HepG2 (cell line): Measurements from ENCODE around the gene IL17RA. TPM values are rescaled to one million over a fixed set of nuclear protein-coding genes. Genes with fewer than 3 reads are reported as not detected.

ENCODE experiments used
- ATAC-seq: fragments of 200-7000 bp; cut with Tn5 transposase; 3 replicates; pipeline ENCODE4 v1.9.1; 2020; ENCODE audit warnings: mild to moderate bottlenecking, moderate library complexity
- BruUV-seq: library from RNA; stranded (reverse); fragments of 400-500 nt; replicated peaks from 2 replicates; lab custom pipeline; 2021; lab: Mats Ljungman, UMichigan
- CTCF ChIA-PET: fragments of 300-600 bp; formaldehyde crosslinking; extraction: SDS; loops from one replicate; lab custom pipeline; 2021; ENCODE audit warnings: low total read pairs, inconsistent platforms, low intra/inter-chr PET ratio; lab: Yijun Ruan, JAX
- POLR2A ChIA-PET: fragments of 350-600 bp; sonication (Branson Sonifier 250); formaldehyde crosslinking; loops from one replicate; lab custom pipeline; 2020; ENCODE audit warnings: antibody characterized with exemption, inconsistent platforms; lab: Yijun Ruan, JAX
- DNase-seq: peaks from one replicate; pipeline ENCODE4 v3.0.0-alpha.2; 2015; ENCODE audit warnings: low spot score
- FAIRE-seq: peaks from 3 replicates; lab custom pipeline; 2011; peaks lifted over from hg19 to GRCh38; lab: Jason Lieb, UNC
- H2AFZ ChIP-seq: one replicate; pipeline ENCODE4 v1.6.1; 2011; ENCODE audit warnings: low read length, inconsistent platforms
- H3K27ac ChIP-seq: fragments of 300-600 bp; 3 replicates; pipeline ENCODE4 v1.8.0; 2011; ENCODE audit warnings: mixed run types, mild to moderate bottlenecking, mixed read lengths, low read length, inconsistent platforms; ENCODE audit not compliant: insufficient read depth; ENCODE audit errors: extremely low read length
- H3K27me3 ChIP-seq, 2 experiments: fragments of 200-600 bp in 1 of 2; 2 replicates in 1 of 2; 3 replicates in 1 of 2; pipeline versions ENCODE4 v1.6.0 to v1.8.0; 2011; ENCODE audit warnings: low read length in 2 of 2, mild to moderate bottlenecking in 2 of 2, moderate library complexity in 2 of 2, inconsistent platforms in 1 of 2; ENCODE audit not compliant: insufficient read depth in 2 of 2, control insufficient read depth in 1 of 2
- H3K36me3 ChIP-seq, 2 experiments: fragments of 200-600 bp in 1 of 2; replicated peaks in 1 of 2; 2 replicates in 1 of 2; 3 replicates in 1 of 2; pipeline versions ENCODE4 v1.5.1 to v1.8.0; 2011; ENCODE audit warnings: low read length in 2 of 2, inconsistent platforms in 1 of 2; ENCODE audit not compliant: insufficient read depth in 2 of 2, control insufficient read depth in 1 of 2
- H3K4me1 ChIP-seq: 2 replicates; pipeline ENCODE4 v1.5.1; 2012; ENCODE audit warnings: low read length, inconsistent platforms; ENCODE audit not compliant: insufficient read depth
- H3K4me2 ChIP-seq: 2 replicates; pipeline ENCODE4 v1.6.0; 2011; ENCODE audit warnings: low read depth, low read length, inconsistent platforms
- H3K4me3 ChIP-seq, 3 experiments: fragments of 200-600 bp in 1 of 3; sonication (generic), shearing (Covaris generic) in 1 of 3; replicated peaks in 1 of 3; 2 replicates each; pipeline ENCODE4 v1.5.1; 2011 to 2016; ENCODE audit warnings: low read length in 3 of 3, inconsistent platforms in 2 of 3, low read depth in 2 of 3, mild to moderate bottlenecking in 2 of 3, control low read depth in 1 of 3, mixed read lengths in 1 of 3; ENCODE audit not compliant: insufficient read depth in 1 of 3
- H3K79me2 ChIP-seq: one replicate; pipeline ENCODE4 v1.6.1; 2011; ENCODE audit warnings: low read length, inconsistent platforms; ENCODE audit not compliant: insufficient read depth
- H3K9ac ChIP-seq: 2 replicates; pipeline ENCODE4 v1.6.0; 2011; ENCODE audit warnings: mild to moderate bottlenecking, low read depth, low read length, inconsistent platforms; ENCODE audit not compliant: insufficient read depth
- H3K9me3 ChIP-seq: 2 replicates; pipeline ENCODE4 v1.5.1; 2012; ENCODE audit warnings: mild to moderate bottlenecking, low read length
- H4K20me1 ChIP-seq: 2 replicates; pipeline ENCODE4 v1.6.0; 2011; ENCODE audit warnings: inconsistent platforms, mild to moderate bottlenecking, low read length, moderate library complexity; ENCODE audit not compliant: insufficient read depth
- BCL6 ChIP-seq: IDR thresholded peaks from 2 replicates; pipeline ENCODE4 v1.6.1; 2016; ENCODE audit warnings: missing genetic modification reagents, missing compliant biosample characterization
- CAMTA2 ChIP-seq: sonication (generic); formaldehyde crosslinking; IDR thresholded peaks from 2 replicates; pipeline ENCODE4 v1.4.0; 2020; ENCODE audit warnings: mild to moderate bottlenecking, missing genetic modification reagents, borderline replicate concordance
- CBX2 ChIP-seq, 2 experiments: fragments of 200-600 bp in 1 of 2; sonication (generic); formaldehyde crosslinking in 1 of 2; IDR thresholded peaks; 2 replicates each; pipeline versions ENCODE4 v1.7.0 to v1.8.1; 2018 to 2022; ENCODE audit warnings: low read depth in 2 of 2, low read length in 1 of 2, mild to moderate bottlenecking in 1 of 2, missing genetic modification reagents in 1 of 2
- CHD2 ChIP-seq: IDR thresholded peaks from 2 replicates; pipeline ENCODE4 v1.6.1; 2011; ENCODE audit warnings: low read depth, low read length, improper control_type of control experiment
- CREB1 ChIP-seq, 2 experiments: fragments of 450-650 bp in 1 of 2; IDR thresholded peaks; 2 replicates each; pipeline ENCODE4 v1.6.1; 2016 to 2017; ENCODE audit warnings: control low read depth in 1 of 2, mild to moderate bottlenecking in 1 of 2, missing compliant biosample characterization in 1 of 2, missing genetic modification characterization in 1 of 2
- E2F5 ChIP-seq: sonication (generic); formaldehyde crosslinking; conservative IDR thresholded peaks from 2 replicates; pipeline ENCODE4 v1.4.0; 2020; ENCODE audit warnings: missing genetic modification reagents
- ELF4 ChIP-seq: sonication (generic); formaldehyde crosslinking; IDR thresholded peaks from 2 replicates; pipeline ENCODE4 v1.5.0; 2020; ENCODE audit warnings: missing genetic modification reagents, mild to moderate bottlenecking, moderate library complexity, borderline replicate concordance
- HOXA7 ChIP-seq: sonication (generic); formaldehyde crosslinking; IDR thresholded peaks from 2 replicates; pipeline ENCODE4 v1.8.1; 2022; ENCODE audit warnings: mild to moderate bottlenecking, missing genetic modification reagents, moderate library complexity
- POGZ ChIP-seq: sonication (generic); formaldehyde crosslinking; IDR thresholded peaks from 2 replicates; pipeline ENCODE4 v1.4.0; 2020; ENCODE audit warnings: mild to moderate bottlenecking, missing genetic modification reagents
- TGIF2 ChIP-seq: IDR thresholded peaks from 2 replicates; pipeline ENCODE4 v1.6.1; 2016; ENCODE audit warnings: control low read depth, missing compliant biosample characterization
- XRCC5 ChIP-seq: fragments of 200-400 bp; formaldehyde crosslinking; optimal IDR thresholded peaks from 2 replicates; pipeline ENCODE3; 2017; ENCODE audit warnings: mild to moderate bottlenecking, low read length
- ZNF234 ChIP-seq: sonication (generic); formaldehyde crosslinking; conservative IDR thresholded peaks from 2 replicates; pipeline ENCODE4 v1.5.1; 2020; ENCODE audit warnings: mild to moderate bottlenecking, missing genetic modification reagents
- ZNF761 ChIP-seq: sonication (generic); formaldehyde crosslinking; conservative IDR thresholded peaks from 2 replicates; pipeline ENCODE4 v1.4.0; 2020; ENCODE audit warnings: mild to moderate bottlenecking, missing genetic modification reagents
- ZNF788 ChIP-seq: sonication (generic); formaldehyde crosslinking; IDR thresholded peaks from 2 replicates; pipeline ENCODE4 v1.5.0; 2020; ENCODE audit warnings: mild to moderate bottlenecking, missing genetic modification reagents, borderline replicate concordance
- WGBS: methylation state at CpG from one replicate; pipeline ENCODE4 v1.1.6; 2017; ENCODE audit warnings: low lambda C conversion rate; 5-methylcytosine and 5-hydroxymethylcytosine counted together
- in situ Hi-C: cut with HindIII; loops from 2 replicates; pipeline ENCODE4 v1.10.0; 2017; ENCODE audit warnings: low pct_unique_long_range_greater_than_20kb; ENCODE audit not compliant: extremely low pct_ligation_motif_present
- intact Hi-C: fragments of 100-400 bp; cut with micrococcal nuclease; formaldehyde crosslinking; loops from one replicate; pipeline ENCODE4 v1.10.0; 2022; ENCODE audit not compliant: unreplicated experiment
- polyA plus RNA-seq, 8 experiments: library from polyadenylated mRNA; depleted of rRNA in 3 of 8; stranded (reverse) in 7 of 8; unstranded in 1 of 8; fragments of >200 nt; fragmentation: Illumina TruSeq in 4 of 8; extraction: Trizol in 4 of 8; gene quantifications; 2 replicates each; pipeline versions ENCODE4 v1.2.1 to v1.2.3, GENCODE V29; 2011 to 2016; ENCODE audit warnings: low read depth in 4 of 8, missing spikeins in 1 of 8, mixed read lengths in 1 of 8; ENCODE audit not compliant: insufficient read depth in 1 of 8
- total RNA-seq, 5 experiments: library from RNA; depleted of rRNA; stranded (reverse); fragments of >200 nt; fragmentation: Illumina TruSeq; extraction: Trizol; gene quantifications; 2 replicates each; pipeline ENCODE4 v1.2.3, GENCODE V29; 2016; ENCODE audit warnings: low read depth in 1 of 5
- TF ChIP-seq, protein P1 (sequence below): sonication (generic); formaldehyde crosslinking; IDR thresholded peaks from 2 replicates; pipeline ENCODE4 v1.5.0; 2020; ENCODE audit warnings: missing genetic modification reagents, mild to moderate bottlenecking, borderline replicate concordance

Gene IL17RA
- total and polyA plus RNA-seq, 2 of the 13 experiments (the other 11 are each of a cell fraction or from before 2014, with no cell fraction given), result 2.5 to 8.2 TPM

- Histone ChIP-seq H3K4me2 (no peak overlapping the region), H2AFZ (no peak overlapping the region), H3K79me2 (no peaks in the 10 kb centered on the region), H3K36me3 (no peaks in the 10 kb centered on the region), H3K27ac (no peak overlapping the region), H3K9me3 (no peaks in the 10 kb centered on the region), H3K9ac (no peak overlapping the region), H4K20me1 (no peaks in the 10 kb centered on the region), H3K27me3 (peaks cover 0 to 2% of the 10 kb centered on the region in 2 experiments; a peak in 1 of 5 replicates), H3K4me3 (no peak overlapping the region), H3K4me1 (no peaks in the 10 kb centered on the region)
- ChIA-PET POLR2A (no interaction called here), CTCF (no interaction called here)
- TF ChIP-seq, protein P1, sequence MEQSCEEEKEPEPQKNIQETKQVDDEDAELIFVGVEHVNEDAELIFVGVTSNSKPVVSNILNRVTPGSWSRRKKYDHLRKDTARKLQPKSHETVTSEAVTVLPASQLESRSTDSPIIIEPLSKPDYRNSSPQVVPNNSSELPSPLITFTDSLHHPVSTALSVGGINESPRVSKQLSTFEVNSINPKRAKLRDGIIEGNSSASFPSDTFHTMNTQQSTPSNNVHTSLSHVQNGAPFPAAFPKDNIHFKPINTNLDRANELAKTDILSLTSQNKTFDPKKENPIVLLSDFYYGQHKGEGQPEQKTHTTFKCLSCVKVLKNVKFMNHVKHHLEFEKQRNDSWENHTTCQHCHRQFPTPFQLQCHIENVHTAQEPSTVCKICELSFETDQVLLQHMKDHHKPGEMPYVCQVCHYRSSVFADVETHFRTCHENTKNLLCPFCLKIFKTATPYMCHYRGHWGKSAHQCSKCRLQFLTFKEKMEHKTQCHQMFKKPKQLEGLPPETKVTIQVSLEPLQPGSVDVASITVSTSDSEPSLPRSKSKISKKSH (CRISPR knock-in tag), result no peak
- no peak for TF ChIP-seq BCL6 (CRISPR knock-in tag)
- WGBS, result 43% methylated on average over 5 of the region's 7 CpGs
- in situ Hi-C loops, result no loop called here
- FAIRE-seq, result no peak
- BruUV-seq, result no TSS peak
- DNase-seq, result no peak
- intact Hi-C loops, result no loop called here
- no peak for ATAC-seq
Measured at GRCh38 chr22:17133137-17133536, 48.3 kb downstream of the IL17RA start.

GRCh38 chr22:17135153-17135760, 50.5 kb downstream of the IL17RA start:
- H3K4me2 ChIP-seq, result no peak overlapping the region
- CTCF ChIA-PET, result no interaction called here
- H4K20me1 ChIP-seq, result no peaks in the 10 kb centered on the region
- WGBS, result 40% methylated on average over 14 of the region's 15 CpGs
- no peaks in the 10 kb centered on the region for H3K4me1 ChIP-seq
- H3K9ac ChIP-seq, result no peak overlapping the region
- no peaks in the 10 kb centered on the region for H3K79me2 ChIP-seq
- no peaks in the 10 kb centered on the region for H3K36me3 ChIP-seq
- POLR2A ChIA-PET, result no interaction called here
- peaks cover 0 to 2% of the 10 kb centered on the region in 2 experiments; a peak in 2 of 5 replicates for H3K27me3 ChIP-seq
- in situ Hi-C loops, result no loop called here
- no peak overlapping the region for H3K27ac ChIP-seq
- no peak for DNase-seq
- no TSS peak for BruUV-seq
- FAIRE-seq, result no peak
- H3K4me3 ChIP-seq, result no peak overlapping the region
- H2AFZ ChIP-seq, result no peak overlapping the region
- intact Hi-C loops, result no loop called here
- ATAC-seq, result no peak
- no peaks in the 10 kb centered on the region for H3K9me3 ChIP-seq
- TF ChIP-seq XRCC5 (no peak), E2F5 (CRISPR knock-in tag) (no peak), ZNF234 (CRISPR knock-in tag) (no peak), ELF4 (CRISPR knock-in tag) (no peak), ZNF788 (CRISPR knock-in tag) (no peak), POGZ (CRISPR knock-in tag) (no peak), CBX2 (IDR thresholded peaks at IDR 0.05; ENCODE audit: low read depth, low read length) (no peak), CBX2 (CRISPR knock-in tag; IDR thresholded peaks at IDR 0.05; ENCODE audit: low read depth) (no peak), ZNF761 (CRISPR knock-in tag) (no peak), CREB1 (IDR thresholded peaks at IDR 0.05) (no peak), CREB1 (CRISPR knock-in tag; IDR thresholded peaks at IDR 0.05) (no peak), HOXA7 (CRISPR knock-in tag) (no peak), TGIF2 (CRISPR knock-in tag) (no peak), CAMTA2 (CRISPR knock-in tag) (no peak), CHD2 (no peak)
